RWPE1 (cell line): ENCODE measurements around the gene IFNK.

Source experiments
- CTCF ChIA-PET: fragments of 350-600 bp; sonication (Branson Sonifier 250); formaldehyde crosslinking; extraction: SDS; loops from one replicate; lab custom pipeline; 2021; lab: Yijun Ruan, JAX
- POLR2A ChIA-PET: fragments of 400-600 bp; formaldehyde crosslinking; extraction: SDS; loops from one replicate; lab custom pipeline; 2020; ENCODE audit warnings: antibody characterized with exemption; ENCODE audit not compliant: low non-redundant PET; lab: Yijun Ruan, JAX
- DNase-seq: peaks from one replicate; pipeline ENCODE4 v3.0.0; 2012; ENCODE audit warnings: low spot score
- H3K27ac ChIP-seq: fragments of 450-650 bp; 2 replicates; pipeline ENCODE4 v1.5.1; 2017
- CTCF ChIP-seq: fragments of 450-650 bp; conservative IDR thresholded peaks from 2 replicates; pipeline ENCODE4 v1.5.1; 2017; ENCODE audit warnings: low read depth, mild to moderate bottlenecking

IFNK gene

GRCh38 chr9:27505744-27506161 lies 18.3 kb upstream of the IFNK start:
- ChIA-PET POLR2A (no interaction called here), CTCF (no interaction called here)
- no peak for TF ChIP-seq CTCF
- peak; percentile 41 for DNase-seq
- no peak overlapping the region for H3K27ac ChIP-seq

- peak overlapping the region; percentile 69 for H3K27ac ChIP-seq
- POLR2A ChIA-PET = no interaction called here
- CTCF ChIA-PET = interaction anchor here (0.7 kb wide), 1 partner anchor 1149 kb away, joined by 4 read pairs; no protein-coding TSS in a partner anchor
- DNase-seq = no peak
- no peak for TF ChIP-seq CTCF
Observed at GRCh38 chr9:27506981-27507380, 17.1 kb upstream of the IFNK start.

DNA sequence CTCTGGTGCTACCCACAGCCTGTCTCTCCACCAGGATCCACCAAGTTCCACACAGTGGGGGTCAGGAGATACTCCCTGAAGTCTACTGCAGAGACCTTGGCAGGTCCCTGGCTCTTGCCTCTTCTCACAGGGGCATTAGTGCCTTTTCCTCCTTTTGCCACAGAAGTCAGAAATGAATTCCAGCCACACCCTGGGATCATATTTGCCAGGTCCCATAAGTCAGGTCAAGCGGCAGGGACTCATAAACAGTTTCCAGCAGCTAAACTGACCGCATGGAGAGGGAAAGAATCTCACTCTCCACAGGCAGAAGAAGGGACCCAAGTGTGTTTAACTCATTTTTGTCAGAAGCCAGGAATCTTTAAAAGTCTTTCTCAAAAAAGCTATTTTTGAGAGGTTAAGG lies 13.3 kb upstream of the IFNK start:
- H3K27ac ChIP-seq = peak overlapping the region; percentile 33; the same call in 1 of the 2 replicates
- no peak for TF ChIP-seq CTCF
- CTCF ChIA-PET = no interaction called here
- no peak for DNase-seq
- POLR2A ChIA-PET = no interaction called here

- no peak overlapping the region for H3K27ac ChIP-seq
- ChIA-PET POLR2A (no interaction called here), CTCF (no interaction called here)
- no peak for TF ChIP-seq CTCF
- no peak for DNase-seq
Observed at GRCh38 chr9:27511771-27512170, 12.3 kb upstream of the IFNK start.

DNA sequence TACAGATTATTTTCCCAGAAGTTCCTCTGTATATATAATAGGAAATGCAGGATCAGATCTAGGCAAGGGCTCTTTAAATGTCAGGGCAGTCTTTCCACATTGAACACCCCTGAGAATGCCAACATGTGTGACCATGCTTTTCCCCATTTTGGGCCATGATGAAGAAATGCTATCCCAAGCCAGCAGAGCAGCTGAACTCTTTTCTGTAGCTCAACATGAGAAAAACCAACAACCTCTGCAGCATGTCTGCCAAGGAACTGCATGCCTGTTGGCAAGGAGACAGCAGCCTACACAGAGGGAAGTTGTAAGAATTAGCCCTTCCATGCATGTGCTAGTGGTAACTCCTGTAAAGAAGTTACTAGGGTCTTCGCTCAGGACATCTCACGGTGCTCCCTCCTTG lies 9.5 kb upstream of the IFNK start:
- no peak for DNase-seq
- TF ChIP-seq CTCF = no peak
- POLR2A ChIA-PET = no interaction called here
- CTCF ChIA-PET = no interaction called here
- H3K27ac ChIP-seq = no peak overlapping the region

- POLR2A ChIA-PET = no interaction called here
- no peak for TF ChIP-seq CTCF
Observed at GRCh38 chr9:27518006-27518405, 6.1 kb upstream of the IFNK start.

More at GRCh38 chr9:27518006-27518405, 6.1 kb upstream of the IFNK start:
- H3K27ac ChIP-seq = no peak overlapping the region
- DNase-seq = no peak
- CTCF ChIA-PET = interaction anchor here (0.6 kb wide), 1 partner anchor 327 kb away, joined by 3 read pairs; no protein-coding TSS in a partner anchor
